PC-9 (cell line): ENCODE data around the gene HEXIM1. TPM values are rescaled to one million over a fixed set of nuclear protein-coding genes. Genes with fewer than 3 reads are reported as not detected.

ENCODE experiments used
- BruUV-seq: library from RNA; stranded (reverse); fragments of 400-500 nt; replicated peaks from 2 replicates; lab custom pipeline; 2021; lab: Mats Ljungman, UMichigan
- CTCF ChIA-PET: fragments of 300-600 bp; sonication (Branson Sonifier 250); formaldehyde crosslinking; loops from one replicate; lab custom pipeline; 2022; ENCODE audit warnings: antibody characterized with exemption; lab: Charles Lee
- POLR2A ChIA-PET: fragments of 300-600 bp; sonication (Branson Sonifier 250); formaldehyde crosslinking; loops from one replicate; lab custom pipeline; 2022; ENCODE audit warnings: antibody characterized with exemption; ENCODE audit not compliant: unreplicated experiment; lab: Charles Lee
- DNase-seq, 2 experiments: peaks; one replicate each; pipeline versions ENCODE4 v3.0.0 to v3.0.0-alpha.2; 2015 to 2022; ENCODE audit warnings: mixed read lengths in 1 of 2
- H2AFZ ChIP-seq: fragments of 200-600 bp; sonication (generic); 2 replicates; pipeline ENCODE4 v1.8.1; 2017; ENCODE audit warnings: antibody characterized with exemption
- H3F3A ChIP-seq: fragments of 200-600 bp; sonication (generic); 2 replicates; pipeline ENCODE4 v1.8.1; 2017; ENCODE audit warnings: antibody characterized with exemption, mild to moderate bottlenecking, low read depth; ENCODE audit not compliant: insufficient read depth
- H3K27ac ChIP-seq: fragments of 200-600 bp; sonication (generic); 2 replicates; pipeline ENCODE4 v1.6.1; 2016; ENCODE audit warnings: mixed run types
- H3K27me3 ChIP-seq: fragments of 200-600 bp; sonication (generic); 2 replicates; pipeline ENCODE4 v1.6.1; 2016; ENCODE audit warnings: low read depth, mixed run types; ENCODE audit not compliant: insufficient read depth
- H3K36me3 ChIP-seq: fragments of 200-600 bp; sonication (generic); 2 replicates; pipeline ENCODE4 v1.6.1; 2016; ENCODE audit warnings: low read depth, mixed run types
- H3K4me1 ChIP-seq: fragments of 200-600 bp; sonication (generic); replicated peaks from 2 replicates; pipeline ENCODE4 v1.6.1; 2016; ENCODE audit warnings: mixed run types; ENCODE audit not compliant: insufficient read depth
- H3K4me2 ChIP-seq: fragments of 200-600 bp; sonication (generic); 2 replicates; pipeline ENCODE4 v1.6.1; 2017; ENCODE audit warnings: mixed run types
- H3K4me3 ChIP-seq: fragments of 200-600 bp; sonication (generic); 2 replicates; pipeline ENCODE4 v1.6.1; 2016; ENCODE audit warnings: mixed run types
- H3K79me2 ChIP-seq: fragments of 200-600 bp; sonication (generic); 2 replicates; pipeline ENCODE4 v1.6.1; 2017; ENCODE audit warnings: low read depth, mixed run types
- H3K9me2 ChIP-seq: fragments of 200-600 bp; sonication (generic); 2 replicates; pipeline ENCODE4 v1.8.1; 2017; ENCODE audit warnings: mild to moderate bottlenecking; ENCODE audit not compliant: insufficient read depth
- H3K9me3 ChIP-seq: fragments of 200-600 bp; sonication (generic); 2 replicates; pipeline ENCODE4 v1.8.1; 2016; ENCODE audit warnings: low read depth; ENCODE audit not compliant: insufficient read depth
- H4K20me1 ChIP-seq: fragments of 200-600 bp; sonication (generic); 2 replicates; pipeline ENCODE4 v1.8.1; 2017; ENCODE audit not compliant: insufficient read depth
- EZH2 ChIP-seq: fragments of 200-600 bp; sonication (generic); IDR thresholded peaks from 2 replicates; pipeline ENCODE4 v1.8.0; 2017; ENCODE audit warnings: antibody characterized with exemption, low read depth
- intact Hi-C: fragments of 100-400 bp; cut with micrococcal nuclease; formaldehyde crosslinking; loops from one replicate; pipeline ENCODE4 v1.10.0; 2022; ENCODE audit not compliant: unreplicated experiment
- total RNA-seq: library from RNA; stranded (reverse); gene quantifications from 2 replicates; pipeline ENCODE4 v1.2.3, GENCODE V29; 2021
- TF ChIP-seq, protein P1 (sequence below): fragments of 200-600 bp; sonication (generic); conservative IDR thresholded peaks from 2 replicates; pipeline ENCODE4 v1.6.1; 2017; ENCODE audit warnings: mixed run types, antibody characterized with exemption, mild to moderate bottlenecking, moderate library complexity

HEXIM1 gene
- total RNA-seq, 1 experiment from 2014 or later = 64.9 TPM

DNA sequence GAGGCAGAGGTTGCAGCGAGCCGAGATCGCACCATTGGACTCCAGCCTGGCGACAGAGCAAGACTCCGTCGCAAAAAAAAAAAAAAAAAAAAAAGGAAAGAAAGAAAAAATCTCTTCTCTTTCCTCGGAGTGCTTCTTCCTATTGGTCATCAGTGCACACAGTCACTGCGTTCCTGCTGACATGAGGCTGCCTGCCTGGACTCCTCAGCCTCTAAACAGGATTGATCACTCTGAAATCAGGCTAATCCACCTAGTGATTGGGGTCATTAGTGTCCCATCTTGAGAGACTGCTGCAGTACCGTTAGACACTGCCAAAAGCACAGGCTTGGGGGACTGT lies 46.8 kb upstream of the HEXIM1 start:
- Histone ChIP-seq H3K9me3 (no peaks in the 10 kb centered on the region), H3K4me2 (no peak overlapping the region), H3K4me3 (no peak overlapping the region), H3K27ac (no peak overlapping the region), H3K36me3 (peaks cover 16% of the 10 kb centered on the region), H3F3A (peaks cover 33% of the 10 kb centered on the region; the same call in 1 of the 2 replicates), H3K9me2 (no peaks in the 10 kb centered on the region), H2AFZ (no peak overlapping the region), H4K20me1 (no peaks in the 10 kb centered on the region; the same call in none of the 2 replicates), H3K79me2 (no peaks in the 10 kb centered on the region), H3K27me3 (no peaks in the 10 kb centered on the region), H3K4me1 (no peaks in the 10 kb centered on the region)
- DNase-seq = no peak
- intact Hi-C loops = no loop called here
- CTCF ChIA-PET = no interaction called here
- no TSS peak for BruUV-seq
- TF ChIP-seq, protein P1, sequence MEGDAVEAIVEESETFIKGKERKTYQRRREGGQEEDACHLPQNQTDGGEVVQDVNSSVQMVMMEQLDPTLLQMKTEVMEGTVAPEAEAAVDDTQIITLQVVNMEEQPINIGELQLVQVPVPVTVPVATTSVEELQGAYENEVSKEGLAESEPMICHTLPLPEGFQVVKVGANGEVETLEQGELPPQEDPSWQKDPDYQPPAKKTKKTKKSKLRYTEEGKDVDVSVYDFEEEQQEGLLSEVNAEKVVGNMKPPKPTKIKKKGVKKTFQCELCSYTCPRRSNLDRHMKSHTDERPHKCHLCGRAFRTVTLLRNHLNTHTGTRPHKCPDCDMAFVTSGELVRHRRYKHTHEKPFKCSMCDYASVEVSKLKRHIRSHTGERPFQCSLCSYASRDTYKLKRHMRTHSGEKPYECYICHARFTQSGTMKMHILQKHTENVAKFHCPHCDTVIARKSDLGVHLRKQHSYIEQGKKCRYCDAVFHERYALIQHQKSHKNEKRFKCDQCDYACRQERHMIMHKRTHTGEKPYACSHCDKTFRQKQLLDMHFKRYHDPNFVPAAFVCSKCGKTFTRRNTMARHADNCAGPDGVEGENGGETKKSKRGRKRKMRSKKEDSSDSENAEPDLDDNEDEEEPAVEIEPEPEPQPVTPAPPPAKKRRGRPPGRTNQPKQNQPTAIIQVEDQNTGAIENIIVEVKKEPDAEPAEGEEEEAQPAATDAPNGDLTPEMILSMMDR = no peak
- TF ChIP-seq EZH2 = no peak
- POLR2A ChIA-PET = interaction anchor here (0.6 kb wide), 1 partner anchor 291 kb away, joined by 5 read pairs; no protein-coding TSS in a partner anchor

DNA sequence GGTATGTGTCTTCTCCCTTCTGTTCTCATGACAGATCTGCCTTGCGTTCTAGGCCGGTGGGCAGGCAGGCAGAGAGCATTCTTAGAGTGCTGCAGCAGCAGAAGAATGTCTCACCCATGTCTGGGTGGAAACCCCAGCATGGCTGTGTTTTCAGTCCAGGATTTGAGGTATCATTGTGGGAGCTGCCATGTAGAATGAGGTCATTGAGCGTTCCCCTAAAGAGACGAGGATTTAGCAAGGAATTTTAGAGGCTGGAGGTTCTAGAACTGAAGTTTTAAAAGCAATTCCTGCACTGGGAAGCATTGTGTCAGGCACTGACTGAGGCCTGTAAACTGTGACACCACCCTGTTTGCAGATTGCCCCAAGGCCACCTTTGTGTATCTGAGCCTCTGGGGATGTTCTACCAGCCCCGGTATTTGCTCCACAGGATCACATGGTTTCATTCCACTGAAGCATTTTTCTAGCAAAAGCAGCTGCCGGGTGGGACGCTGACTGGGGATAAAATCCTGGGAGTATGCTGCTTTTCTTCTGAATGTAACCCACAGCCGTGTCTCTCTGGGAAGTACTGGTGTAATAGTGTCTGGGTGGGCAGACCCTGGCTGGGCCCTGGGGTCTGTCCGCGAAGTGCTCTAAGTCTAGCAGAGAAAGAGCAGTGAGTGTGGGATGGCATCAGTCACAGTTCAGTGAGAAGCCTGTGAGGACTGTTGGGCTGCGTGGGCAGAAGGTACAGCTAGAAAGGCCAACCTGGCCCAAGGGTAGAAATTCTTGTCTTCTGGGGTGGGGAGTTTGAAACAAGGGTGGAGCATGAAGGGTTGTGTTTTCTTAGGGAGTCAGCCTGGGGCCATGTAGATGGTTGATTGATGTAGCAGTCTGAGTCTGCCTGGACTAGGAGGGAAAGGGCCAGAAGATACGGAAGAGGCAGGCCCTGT lies 46.1 kb upstream of the HEXIM1 start:
- Histone ChIP-seq H3K36me3 (peaks cover 16% of the 10 kb centered on the region), H3K27me3 (no peaks in the 10 kb centered on the region), H3K4me1 (no peaks in the 10 kb centered on the region), H4K20me1 (no peaks in the 10 kb centered on the region; the same call in none of the 2 replicates), H2AFZ (no peak overlapping the region), H3K9me2 (no peaks in the 10 kb centered on the region), H3K4me2 (no peak overlapping the region), H3F3A (peaks cover 33% of the 10 kb centered on the region; the same call in 1 of the 2 replicates), H3K27ac (no peak overlapping the region), H3K4me3 (no peak overlapping the region), H3K79me2 (no peaks in the 10 kb centered on the region), H3K9me3 (no peaks in the 10 kb centered on the region)
- intact Hi-C loops = loop anchor here (1.0 kb wide), 1 partner anchor 22 kb away; no protein-coding TSS in a partner anchor
- TF ChIP-seq EZH2 = no peak
- TF ChIP-seq, protein P1 = no peak
- DNase-seq = peak in 1 of 2 experiments; percentile 54
- no TSS peak for BruUV-seq
- CTCF ChIA-PET = interaction anchor here (1.0 kb wide), 1 partner anchor 33 kb away, joined by 5 read pairs; the partner anchor contains the start of gene ACBD4
- POLR2A ChIA-PET = interaction anchor here (0.6 to 0.7 kb wide), 2 partner anchors 202 to 292 kb away, joined by 3 to 5 read pairs; a partner anchor contains a TSS

DNA sequence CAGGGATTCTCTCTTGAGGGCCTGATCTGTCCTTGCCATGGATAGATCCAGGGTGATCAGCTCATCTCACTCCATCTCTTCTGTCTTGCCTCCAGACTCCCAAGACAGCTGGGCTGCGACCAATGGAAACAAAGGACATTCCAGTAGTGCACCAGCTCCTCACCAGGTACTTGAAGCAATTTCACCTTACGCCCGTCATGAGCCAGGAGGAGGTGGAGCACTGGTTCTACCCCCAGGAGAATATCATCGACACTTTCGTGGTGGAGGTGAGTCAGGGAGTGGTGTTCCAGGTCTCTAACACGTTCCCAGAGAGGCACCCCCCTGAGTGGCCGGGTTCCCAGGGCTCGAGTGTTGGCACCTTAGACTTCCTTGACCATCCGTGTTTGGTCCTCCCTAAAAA lies 45.4 kb upstream of the HEXIM1 start:
- H3K79me2 ChIP-seq = no peaks in the 10 kb centered on the region
- H3K4me2 ChIP-seq = no peak overlapping the region
- no peaks in the 10 kb centered on the region for H3K9me3 ChIP-seq
- DNase-seq = no peak
- peaks cover 16% of the 10 kb centered on the region for H3K36me3 ChIP-seq
- H3K27ac ChIP-seq = no peak overlapping the region
- H2AFZ ChIP-seq = no peak overlapping the region
- H3F3A ChIP-seq = peaks cover 27% of the 10 kb centered on the region; the same call in 1 of the 2 replicates
- no peaks in the 10 kb centered on the region; the same call in none of the 2 replicates for H4K20me1 ChIP-seq
- ChIA-PET POLR2A (no interaction called here), CTCF (interaction anchor here (1.0 kb wide), 1 partner anchor 33 kb away, joined by 5 read pairs; the partner anchor contains the start of gene ACBD4)
- H3K4me1 ChIP-seq = no peaks in the 10 kb centered on the region
- no peak overlapping the region for H3K4me3 ChIP-seq
- no peaks in the 10 kb centered on the region for H3K27me3 ChIP-seq
- no peaks in the 10 kb centered on the region for H3K9me2 ChIP-seq
- no TSS peak for BruUV-seq
- no peak for TF ChIP-seq EZH2
- TF ChIP-seq, protein P1 = no peak
- intact Hi-C loops = loop anchor here (1.0 kb wide), 1 partner anchor 21 kb away; no protein-coding TSS in a partner anchor
